GM04503 (cell line): ENCODE measurements around the gene EXD3.
"Not testable (repeated sequence)": the region's sequence is repeated elsewhere in the genome, so short reads cannot be mapped to it uniquely, and the experiment has no call there.

Experiments used
- DNase-seq: peaks from one replicate; pipeline ENCODE4 v3.0.0-alpha.2; 2012; ENCODE audit warnings: low read depth

The EXD3 gene

GRCh38 chr9:137459152-137459600 is 36.2 kb upstream of the EXD3 start, which contains the start of gene NSMF:
Gene NSMF (minus strand): TSS chr9:137459334. CDS start chr9:137459102, 232 bp downstream.
- peak; percentile 29 for DNase-seq

DNA sequence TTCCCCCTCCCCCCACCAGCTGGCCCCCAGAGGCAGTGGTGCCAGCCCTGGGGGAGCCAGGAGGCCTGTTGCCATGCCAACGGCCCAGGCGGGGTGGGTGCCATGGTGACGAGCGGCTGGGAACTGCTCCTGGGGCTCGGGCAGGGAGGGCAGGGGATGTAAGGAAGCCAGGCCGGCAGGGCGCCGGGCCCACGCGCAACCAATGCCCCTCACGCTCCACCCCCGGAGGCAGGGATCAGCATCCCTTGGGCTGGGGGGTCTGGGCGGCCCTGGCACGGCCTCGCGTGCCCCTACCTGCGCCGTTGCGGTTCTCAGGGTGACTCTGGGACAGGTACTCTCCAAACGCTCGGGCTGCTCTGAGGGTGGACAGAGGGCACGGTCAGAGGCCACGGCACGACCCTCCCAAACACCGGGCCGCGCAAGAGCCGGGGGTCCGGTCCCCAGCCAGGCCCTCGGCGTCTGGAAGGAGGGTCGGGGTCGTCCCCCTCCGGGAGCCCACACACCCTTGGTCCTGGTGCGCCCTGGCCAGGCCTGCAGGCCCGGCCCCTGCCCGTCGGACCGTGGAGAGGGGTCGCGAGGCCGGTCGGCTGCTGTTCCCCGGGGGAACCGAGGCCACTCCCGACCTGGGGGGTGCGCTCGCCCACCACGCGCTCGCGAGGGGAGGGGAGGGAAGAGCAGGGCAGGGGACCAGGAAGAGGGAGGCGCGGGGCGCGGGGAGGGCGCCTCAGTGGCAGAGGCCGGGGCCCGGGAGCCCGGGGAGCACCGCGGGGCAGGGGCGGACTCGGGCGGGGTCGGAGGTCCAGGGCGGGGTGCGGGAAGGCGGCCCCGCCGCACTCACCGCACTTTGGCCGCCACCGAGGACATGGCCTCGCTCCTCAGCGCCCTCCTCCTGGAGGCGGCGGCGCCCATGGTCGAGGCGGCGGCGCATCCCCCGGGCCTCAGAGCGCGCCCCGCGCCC is 35.5 kb upstream of the EXD3 start:
- no peak for DNase-seq

DNA sequence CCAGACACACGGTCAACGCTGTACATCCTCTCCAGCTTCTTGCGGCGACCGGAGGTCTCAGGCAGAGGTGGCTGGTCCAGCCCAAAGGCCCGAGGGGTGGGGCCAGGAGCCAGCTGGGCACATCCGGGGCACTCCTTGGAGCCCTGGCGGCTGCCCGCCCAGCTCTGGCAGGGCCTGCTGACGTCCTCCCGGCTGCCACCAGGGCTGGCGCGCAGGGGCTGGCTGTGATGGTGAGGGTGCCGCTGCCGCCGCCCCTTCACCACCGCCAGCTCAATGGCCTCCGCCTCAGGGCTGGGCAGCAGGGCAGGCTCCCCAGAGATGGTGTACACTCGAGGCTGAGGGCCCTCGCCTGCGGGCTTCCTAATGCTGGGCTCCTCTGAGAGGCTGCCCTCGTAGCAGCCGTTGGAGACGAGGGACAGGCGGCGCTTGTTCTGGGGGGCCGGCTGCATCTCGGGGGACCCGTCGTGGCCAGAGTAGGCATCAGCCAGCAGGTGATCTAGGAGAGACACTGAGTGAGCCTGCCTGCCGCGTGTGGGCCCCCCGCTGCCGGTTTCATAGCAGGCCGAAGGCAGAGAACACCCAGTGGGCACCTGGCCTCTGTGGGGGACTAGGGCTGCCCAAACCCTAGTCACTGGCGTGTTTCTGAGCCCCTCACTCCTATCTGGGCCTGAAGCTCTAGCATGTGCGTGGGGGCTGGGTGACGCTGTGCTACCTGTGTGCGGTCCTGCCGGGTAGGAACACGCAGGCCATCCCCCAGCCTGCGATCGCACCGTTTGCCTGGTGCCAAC is 34.6 kb upstream of the EXD3 start:
- DNase-seq, result no peak

- no peak for DNase-seq
These were observed 34.0 kb upstream of the EXD3 start for GRCh38 chr9:137456864-137457405.

DNA sequence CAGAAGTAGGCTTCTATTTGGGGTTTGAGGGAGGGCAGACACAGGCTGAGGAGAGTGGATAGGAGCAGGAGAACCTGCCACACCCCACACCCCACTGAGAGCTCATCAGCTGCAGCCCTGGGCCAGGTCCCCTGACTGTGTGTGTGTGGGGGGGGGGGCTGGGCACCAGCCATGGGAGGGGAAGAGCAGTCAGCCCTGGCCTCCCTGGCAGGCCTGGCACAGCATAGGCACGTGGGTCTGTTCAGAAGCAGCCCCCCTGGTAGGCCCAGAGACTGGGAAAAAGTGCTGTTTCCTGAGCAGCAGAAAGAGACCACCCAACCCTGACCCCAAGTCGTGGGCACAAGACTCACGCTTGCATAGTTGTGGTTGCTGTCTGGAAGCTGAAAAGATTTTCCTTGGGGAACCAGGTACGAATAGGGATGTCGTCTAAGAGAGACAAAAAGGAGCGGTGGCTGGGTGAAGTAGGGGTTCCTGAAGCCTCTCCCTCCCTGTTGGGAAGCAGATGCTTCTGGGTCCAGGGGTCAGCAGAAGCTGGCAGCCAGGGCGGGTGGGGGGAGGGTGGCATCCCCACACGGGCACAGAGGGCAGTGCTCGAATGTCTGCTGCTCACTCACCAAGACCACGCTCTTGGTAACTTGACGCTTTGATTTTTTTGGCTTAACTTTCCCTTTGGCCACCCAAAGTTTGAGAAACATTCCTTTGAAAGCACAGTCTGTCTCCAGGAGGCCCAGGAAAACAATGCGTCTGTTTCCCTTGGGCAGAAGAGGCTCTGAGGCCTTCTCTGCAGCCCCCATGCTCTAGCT is 33.3 kb upstream of the EXD3 start:
- no peak for DNase-seq

DNA sequence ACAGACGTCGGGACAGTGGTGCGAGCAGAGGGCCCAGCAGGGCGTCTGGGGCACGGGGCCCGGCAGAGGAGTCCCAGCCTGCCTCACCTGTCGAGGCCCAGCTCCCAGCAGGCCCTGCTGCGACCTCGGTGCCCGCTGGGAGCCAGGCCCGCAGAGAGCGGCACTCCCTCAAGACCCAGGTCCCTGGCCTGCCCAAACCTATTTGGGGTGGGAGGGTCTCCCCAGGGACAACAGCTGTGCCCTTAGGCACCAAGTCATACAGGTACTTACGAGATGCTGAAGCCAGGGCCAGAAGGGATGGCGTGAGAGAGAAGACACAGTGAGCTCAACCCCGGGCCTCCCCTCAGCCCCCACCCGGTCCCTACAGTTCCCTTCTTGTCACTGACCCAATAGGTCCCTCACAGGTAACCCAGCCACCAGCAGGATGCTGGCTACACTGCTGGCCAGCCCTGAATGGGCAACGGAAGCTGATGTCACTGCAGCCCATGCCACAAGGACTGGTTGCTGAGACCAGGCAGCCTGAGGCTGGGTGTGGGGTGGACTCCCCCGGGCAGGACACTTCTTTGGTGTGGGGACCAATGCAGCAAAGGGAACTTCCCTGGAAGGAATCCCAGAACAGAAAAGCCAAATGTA is 32.5 kb upstream of the EXD3 start:
- DNase-seq, result no peak

DNA sequence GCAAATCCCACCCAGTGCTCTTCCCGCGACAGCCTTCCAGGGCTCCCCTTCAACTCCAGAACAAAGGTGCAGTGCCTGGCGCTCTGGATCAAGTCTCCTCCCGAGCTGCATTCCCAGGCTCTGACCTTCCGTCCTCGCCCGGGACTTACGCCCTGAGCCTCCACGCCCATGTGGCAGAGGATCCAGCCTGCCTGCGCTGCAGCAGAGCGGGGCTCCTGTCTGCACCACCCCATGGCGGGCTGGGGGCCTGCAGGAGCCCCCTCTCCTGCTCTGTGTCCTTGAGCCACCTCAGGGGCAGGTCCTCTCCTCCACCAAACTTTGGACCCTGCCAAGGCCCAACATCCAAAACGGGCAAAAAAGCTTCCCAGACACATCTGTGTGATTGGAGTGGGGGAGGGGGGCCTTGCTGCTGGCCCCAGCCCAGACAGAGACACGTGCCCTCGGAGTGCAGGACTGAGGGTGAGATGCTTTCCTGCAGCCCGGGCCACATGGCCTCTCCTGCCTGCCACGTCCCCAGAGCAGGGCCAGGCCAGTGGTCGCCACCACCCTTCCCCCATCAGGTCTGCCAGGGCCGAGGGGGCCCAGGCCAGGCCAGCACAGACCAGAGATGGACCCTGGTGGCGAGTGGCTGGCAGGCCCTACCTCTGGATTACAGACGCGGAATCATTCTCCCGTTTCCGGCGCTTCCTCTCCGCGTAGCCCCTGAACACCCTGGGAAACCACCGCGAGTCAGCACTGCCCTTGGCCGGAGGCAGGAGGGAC is 31.8 kb upstream of the EXD3 start:
- DNase-seq, result no peak

DNA sequence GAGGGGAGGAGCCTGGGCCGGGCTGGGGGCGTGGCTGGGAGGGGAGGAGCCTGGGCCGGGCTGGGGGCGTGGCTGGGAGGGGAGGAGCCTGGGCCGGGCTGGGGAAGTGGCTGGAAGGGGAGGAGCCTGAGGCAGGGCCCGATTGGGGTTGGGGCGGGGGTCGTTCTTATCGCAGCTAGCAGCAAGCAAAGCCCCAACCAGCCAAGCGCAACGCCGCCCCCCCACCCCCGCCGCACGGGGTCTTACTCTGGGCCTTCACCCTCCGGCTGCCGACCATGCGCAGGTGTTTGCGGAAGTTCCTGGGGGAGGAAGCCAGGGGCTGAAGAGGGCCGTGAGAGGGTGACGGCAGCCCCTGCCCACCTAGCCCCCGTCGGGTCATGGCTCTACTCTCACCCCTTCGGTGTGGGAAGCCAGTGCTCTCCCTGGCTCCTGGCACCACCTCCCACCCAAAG is 31.2 kb upstream of the EXD3 start:
- DNase-seq, result no peak

GRCh38 chr9:137453643-137454081 is 30.7 kb upstream of the EXD3 start:
- DNase-seq, result no peak

DNA sequence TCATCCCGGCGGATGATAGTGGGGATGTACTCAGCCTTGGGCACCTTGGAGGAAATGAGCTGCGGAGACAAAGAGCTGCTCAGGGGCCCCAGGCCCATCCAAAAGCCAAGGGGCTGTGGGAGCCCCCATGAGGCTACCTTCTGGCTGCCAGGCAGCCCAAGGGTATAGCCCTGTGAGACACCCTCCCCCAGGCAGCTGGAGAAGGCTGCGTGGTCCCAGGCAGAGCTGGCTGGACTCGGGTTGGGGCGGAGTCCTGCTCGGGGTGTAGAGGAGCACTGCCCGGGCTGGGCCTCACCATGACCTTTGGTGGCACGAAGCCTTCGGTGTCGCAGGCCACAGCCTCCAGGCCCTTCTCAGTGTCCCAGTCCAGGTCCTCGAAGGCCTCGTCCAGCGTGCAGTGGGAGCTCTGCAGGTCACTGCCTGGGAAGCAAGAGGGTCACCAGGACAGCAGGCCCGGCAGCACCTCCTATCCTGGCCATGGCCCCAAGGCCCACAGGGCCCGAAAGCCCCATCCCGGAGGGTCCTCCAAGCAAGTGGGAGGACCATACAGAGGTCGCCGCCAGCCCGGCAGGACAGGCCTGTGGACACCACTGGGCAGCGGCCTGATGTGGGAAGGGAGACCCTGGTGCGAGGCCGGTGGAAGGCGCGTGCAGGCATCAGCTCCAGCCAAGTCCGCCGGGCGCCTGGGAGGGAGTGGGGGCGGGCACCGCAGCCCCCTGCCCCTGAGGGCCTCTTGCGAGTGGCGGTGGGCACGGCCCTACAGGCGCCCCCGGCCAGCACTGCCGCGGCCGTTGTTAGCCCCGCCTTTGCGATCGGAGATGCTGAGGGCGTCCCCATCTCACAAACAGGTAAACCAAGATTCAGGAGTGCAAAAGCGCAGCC is 30.0 kb upstream of the EXD3 start:
- no peak for DNase-seq

GRCh38 chr9:137452006-137452760 is 29.2 kb upstream of the EXD3 start:
- DNase-seq, result no peak

DNA sequence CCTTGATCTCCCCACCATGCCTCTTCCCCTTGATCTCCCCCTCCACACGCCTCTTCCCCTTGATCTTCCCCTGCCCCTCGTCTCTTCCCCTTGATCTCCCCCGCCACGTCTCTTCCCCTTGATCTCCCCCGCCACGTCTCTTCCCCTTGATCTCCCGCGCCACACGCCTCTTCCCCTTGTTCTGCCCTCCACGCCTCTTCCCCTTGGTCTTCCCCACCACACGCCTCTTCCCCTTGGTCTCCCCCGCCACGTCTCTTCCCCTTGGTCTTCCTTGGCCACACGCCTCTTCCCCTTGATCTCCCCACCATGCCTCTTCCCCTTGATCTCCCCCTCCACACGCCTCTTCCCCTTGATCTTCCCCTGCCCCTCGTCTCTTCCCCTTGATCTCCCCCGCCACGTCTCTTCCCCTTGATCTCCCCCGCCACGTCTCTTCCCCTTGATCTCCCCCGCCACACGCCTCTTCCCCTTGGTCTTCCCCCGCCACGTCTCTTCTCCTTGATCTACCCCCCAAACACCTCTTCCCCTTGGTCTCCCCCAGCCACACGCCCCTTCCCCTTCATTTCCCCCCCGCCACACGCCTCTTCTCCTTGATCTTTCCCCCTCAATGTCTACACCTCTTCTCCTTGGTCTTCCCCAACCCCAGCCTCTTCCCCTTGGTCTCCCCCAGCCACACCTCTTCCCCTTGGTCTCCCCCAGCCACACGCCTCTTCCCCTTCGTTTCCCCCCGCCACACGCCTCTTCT is 28.5 kb upstream of the EXD3 start:
- not testable (repeated sequence) for DNase-seq

DNA sequence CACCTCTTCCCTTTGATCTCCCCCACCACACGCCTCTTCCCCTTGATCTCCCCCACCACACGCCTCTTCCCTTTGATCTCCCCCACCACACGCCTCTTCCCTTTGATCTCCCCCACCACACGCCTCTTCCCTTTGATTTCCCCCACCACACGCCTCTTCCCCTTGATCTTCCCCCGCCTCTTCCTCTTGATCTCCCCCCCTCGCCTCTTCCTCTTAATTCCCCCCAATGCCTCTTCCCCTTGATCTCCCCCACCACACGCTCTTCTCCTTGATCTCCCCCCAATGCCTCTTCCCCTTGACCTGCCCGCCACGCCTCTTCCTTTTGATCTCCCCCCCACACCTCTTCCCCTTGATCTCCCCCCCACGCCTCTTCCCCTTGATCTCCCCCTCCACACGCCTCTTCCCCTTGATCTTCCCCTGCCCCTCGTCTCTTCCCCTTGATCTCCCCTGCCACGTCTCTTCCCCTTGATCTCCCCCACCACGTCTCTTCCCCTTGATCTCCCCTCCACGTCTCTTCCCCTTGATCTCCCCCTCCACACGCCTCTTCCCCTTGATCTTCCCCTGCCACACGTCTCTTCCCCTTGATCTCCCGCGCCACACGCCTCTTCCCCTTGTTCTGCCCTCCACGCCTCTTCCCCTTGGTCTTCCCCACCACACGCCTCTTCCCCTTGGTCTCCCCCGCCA is 27.7 kb upstream of the EXD3 start:
- DNase-seq, result not testable (repeated sequence)

DNA sequence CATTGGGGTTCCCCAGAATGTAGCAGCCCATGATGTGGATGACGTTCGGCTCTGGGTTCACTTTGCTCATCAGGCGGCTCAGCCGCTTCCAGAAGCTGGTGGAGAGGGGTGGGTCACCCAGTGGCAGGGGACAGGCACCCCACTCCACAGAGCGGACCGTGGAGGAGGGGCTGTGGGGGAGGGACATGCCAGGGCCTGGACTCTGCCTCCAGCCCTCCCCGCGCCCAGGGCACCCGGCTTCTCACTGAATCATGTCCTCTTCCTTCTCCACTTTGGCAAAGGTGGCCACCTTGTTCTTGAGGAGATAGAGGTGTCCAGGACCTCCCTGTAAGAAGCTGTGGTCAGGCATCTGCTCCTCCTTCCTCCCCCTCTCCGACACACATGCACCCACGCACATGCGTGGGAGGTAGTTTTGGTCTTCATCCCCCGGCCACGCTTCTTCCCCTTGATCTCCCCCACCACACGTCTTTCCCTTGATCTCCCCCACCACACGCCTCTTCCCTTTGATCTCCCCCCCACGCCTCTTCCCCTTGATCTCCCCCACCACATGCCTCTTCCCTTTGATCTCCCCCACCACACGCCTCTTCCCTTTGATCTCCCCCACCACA is 27.1 kb upstream of the EXD3 start:
- no peak for DNase-seq

- no peak for DNase-seq
These were observed 26.3 kb upstream of the EXD3 start for GRCh38 chr9:137449081-137449844.

DNA sequence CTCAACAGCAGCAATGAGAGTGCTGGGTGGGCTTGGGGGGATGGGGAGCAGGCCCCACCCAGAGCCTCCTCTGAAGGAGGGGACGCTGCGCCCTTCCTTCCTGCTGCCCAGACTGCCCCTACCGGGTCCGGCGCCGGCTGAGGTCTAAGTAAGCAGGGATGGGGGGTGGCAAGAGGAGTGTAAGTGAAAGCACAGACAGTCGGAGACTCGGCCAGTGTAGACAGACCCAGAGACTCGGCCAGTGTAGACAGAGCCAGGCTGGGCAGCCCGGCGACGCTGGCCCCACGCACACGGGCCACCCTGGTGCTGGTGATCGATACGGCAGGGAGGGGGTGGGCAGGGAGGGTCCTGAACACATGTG is 25.6 kb upstream of the EXD3 start:
- no peak for DNase-seq
